Stomach (tissue), 4 donors: Measurements from ENCODE around the gene SPX.

Experiments
- POLR2A ChIP-seq, 4 donors: fragments of 450-650 bp; IDR thresholded peaks; one replicate each; pipeline ENCODE4 v1.6.1; 2016; ENCODE audit warnings: antibody characterized with exemption in 4 of 4, control low read depth in 2 of 4, mild to moderate bottlenecking in 1 of 4, moderate library complexity in 1 of 4
- TF ChIP-seq, protein P1 (sequence below), 7 experiments: fragments of 450-650 bp in 4 of 7; fragments of 200-600 bp in 3 of 7; sonication (generic) in 3 of 7; IDR thresholded peaks; one replicate each; pipeline ENCODE4 v1.5.1; 2016 to 2019; ENCODE audit warnings: antibody characterized with exemption in 7 of 7, control low read depth in 2 of 7, mild to moderate bottlenecking in 1 of 7

DNA sequence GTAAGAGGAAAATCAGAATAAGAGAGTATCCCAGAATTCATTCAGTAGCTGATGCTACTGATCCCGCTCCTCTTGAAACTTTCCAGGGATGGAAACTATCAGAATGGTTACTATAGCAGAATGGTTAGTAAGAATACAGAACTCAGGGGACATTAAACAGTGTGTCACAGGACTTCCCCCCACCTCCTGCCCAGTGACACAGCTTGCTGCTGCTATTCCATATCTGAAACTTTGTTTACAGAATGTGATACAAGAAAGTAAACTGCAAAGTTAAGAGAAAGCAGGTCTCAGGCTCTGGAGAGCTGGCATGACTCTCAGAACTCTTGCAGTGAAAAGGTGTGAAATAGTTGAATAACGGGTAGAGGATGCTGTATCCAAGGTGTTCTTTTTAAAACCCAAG, 3.4 kb downstream of the SPX start:
- TF ChIP-seq POLR2A (IDR thresholded peaks at IDR 0.05), result no peak
- TF ChIP-seq, protein P1, sequence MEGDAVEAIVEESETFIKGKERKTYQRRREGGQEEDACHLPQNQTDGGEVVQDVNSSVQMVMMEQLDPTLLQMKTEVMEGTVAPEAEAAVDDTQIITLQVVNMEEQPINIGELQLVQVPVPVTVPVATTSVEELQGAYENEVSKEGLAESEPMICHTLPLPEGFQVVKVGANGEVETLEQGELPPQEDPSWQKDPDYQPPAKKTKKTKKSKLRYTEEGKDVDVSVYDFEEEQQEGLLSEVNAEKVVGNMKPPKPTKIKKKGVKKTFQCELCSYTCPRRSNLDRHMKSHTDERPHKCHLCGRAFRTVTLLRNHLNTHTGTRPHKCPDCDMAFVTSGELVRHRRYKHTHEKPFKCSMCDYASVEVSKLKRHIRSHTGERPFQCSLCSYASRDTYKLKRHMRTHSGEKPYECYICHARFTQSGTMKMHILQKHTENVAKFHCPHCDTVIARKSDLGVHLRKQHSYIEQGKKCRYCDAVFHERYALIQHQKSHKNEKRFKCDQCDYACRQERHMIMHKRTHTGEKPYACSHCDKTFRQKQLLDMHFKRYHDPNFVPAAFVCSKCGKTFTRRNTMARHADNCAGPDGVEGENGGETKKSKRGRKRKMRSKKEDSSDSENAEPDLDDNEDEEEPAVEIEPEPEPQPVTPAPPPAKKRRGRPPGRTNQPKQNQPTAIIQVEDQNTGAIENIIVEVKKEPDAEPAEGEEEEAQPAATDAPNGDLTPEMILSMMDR (IDR thresholded peaks at IDR 0.05), result no peak
